ENCODE results near the gene ADAMTSL5. TPM values are rescaled to one million over a fixed set of nuclear protein-coding genes. Genes with fewer than 3 reads are reported as not detected.

The ADAMTSL5 gene
- polyA plus RNA-seq, 3 donors = 0.09 TPM; not detected in 2

- no peak overlapping the region for H2AFZ ChIP-seq (ENCODE audit: insufficient read depth, low read depth, low read length, poor library complexity, severe bottlenecking)
- no peak overlapping the region for H3K4me2 ChIP-seq (replicated peaks; ENCODE audit: extremely low read depth, low read length, poor library complexity, severe bottlenecking)
- no peak overlapping the region for H3K9ac ChIP-seq (ENCODE audit: insufficient read depth, low read length, poor library complexity, severe bottlenecking)
- intact Hi-C loops (cut with micrococcal nuclease) = no loop called here
- 94% methylated on average over 36 of the region's 36 CpGs for WGBS (ENCODE audit: insufficient coverage)
- no peaks in the 10 kb centered on the region for H3K27me3 ChIP-seq (ENCODE audit: control insufficient read depth in 2 of 2, insufficient read depth in 2 of 2, low read length in 2 of 2)
- no peak for TF ChIP-seq CTCF (IDR thresholded peaks at IDR 0.05)
- H3K4me3 ChIP-seq (replicated peaks in 1 of 3; ENCODE audit: low read depth in 2 of 3, low read length in 3 of 3) = no peak overlapping the region
- H3K4me3 Mint-ChIP-seq = no peak overlapping the region
- peaks cover 25% of the 10 kb centered on the region for H3K4me1 Mint-ChIP-seq
- peaks cover 17% of the 10 kb centered on the region for H3K79me2 ChIP-seq (ENCODE audit: insufficient read depth, low read length)
- peaks cover 0 to 5% of the 10 kb centered on the region in 2 donors for H3K36me3 ChIP-seq (replicated peaks in 1 of 2; ENCODE audit: control insufficient read depth in 1 of 2, insufficient read depth in 2 of 2, low read length in 2 of 2)
- H3K36me3 Mint-ChIP-seq = peaks cover 4 to 6% of the 10 kb centered on the region in 2 donors
- H3K27ac Mint-ChIP-seq = no peak overlapping the region
- peaks cover 20 to 28% of the 10 kb centered on the region in 2 donors for H3K4me1 ChIP-seq (ENCODE audit: control insufficient read depth in 1 of 2, insufficient read depth in 2 of 2, low read length in 2 of 2)
- peaks cover 0 to 1% (median 0%) of the 10 kb centered on the region in 3 donors for H3K27me3 Mint-ChIP-seq (ENCODE audit: low read depth in 3 of 3)
- no peaks in the 10 kb centered on the region for H4K20me1 ChIP-seq (ENCODE audit: insufficient read depth, low read length)
- no peak overlapping the region for H3K27ac ChIP-seq (ENCODE audit: low read depth in 1 of 2, low read length in 2 of 2)
- DNase-seq = no peak
- peaks cover 0 to 3% (median 0%) of the 10 kb centered on the region in 7 donors for H3K9me3 Mint-ChIP-seq
- no peaks in the 10 kb centered on the region for H3K9me3 ChIP-seq (replicated peaks in 1 of 2; ENCODE audit: control insufficient read depth in 1 of 2, insufficient read depth in 1 of 2, low read length in 2 of 2)
Measured at GRCh38 chr19:1481893-1482360, 30.9 kb downstream of the ADAMTSL5 start.

GRCh38 chr19:1481224-1481892 is 31.5 kb downstream of the ADAMTSL5 start:
- no peak for TF ChIP-seq CTCF (IDR thresholded peaks at IDR 0.05)
- H3K79me2 ChIP-seq (ENCODE audit: insufficient read depth, low read length) = peaks cover 20% of the 10 kb centered on the region
- peaks cover 2 to 9% of the 10 kb centered on the region in 2 donors for H3K36me3 ChIP-seq (replicated peaks in 1 of 2; ENCODE audit: control insufficient read depth in 1 of 2, insufficient read depth in 2 of 2, low read length in 2 of 2)
- H3K9me3 ChIP-seq (replicated peaks in 1 of 2; ENCODE audit: control insufficient read depth in 1 of 2, insufficient read depth in 1 of 2, low read length in 2 of 2) = no peaks in the 10 kb centered on the region
- H2AFZ ChIP-seq (ENCODE audit: insufficient read depth, low read depth, low read length, poor library complexity, severe bottlenecking) = no peak overlapping the region
- Mint-ChIP-seq H3K4me1 (peaks cover 26% of the 10 kb centered on the region), H3K9me3 (peaks cover 0 to 3% (median 0%) of the 10 kb centered on the region in 7 donors), H3K27me3 (ENCODE audit: low read depth in 3 of 3) (peaks cover 0 to 1% (median 0%) of the 10 kb centered on the region in 3 donors), H3K4me3 (no peak overlapping the region), H3K27ac (no peak overlapping the region), H3K36me3 (peaks cover 7 to 12% of the 10 kb centered on the region in 2 donors)
- no peak overlapping the region for H3K4me3 ChIP-seq (replicated peaks in 1 of 3; ENCODE audit: low read depth in 2 of 3, low read length in 3 of 3)
- H3K27ac ChIP-seq (ENCODE audit: low read depth in 1 of 2, low read length in 2 of 2) = no peak overlapping the region
- no peak overlapping the region for H3K4me2 ChIP-seq (replicated peaks; ENCODE audit: extremely low read depth, low read length, poor library complexity, severe bottlenecking)
- intact Hi-C loops (cut with micrococcal nuclease) = no loop called here
- no peaks in the 10 kb centered on the region for H3K27me3 ChIP-seq (ENCODE audit: control insufficient read depth in 2 of 2, insufficient read depth in 2 of 2, low read length in 2 of 2)
- H4K20me1 ChIP-seq (ENCODE audit: insufficient read depth, low read length) = peaks cover 4% of the 10 kb centered on the region
- 95% methylated on average over 17 of the region's 26 CpGs for WGBS (ENCODE audit: insufficient coverage)
- H3K4me1 ChIP-seq (ENCODE audit: control insufficient read depth in 1 of 2, insufficient read depth in 2 of 2, low read length in 2 of 2) = peaks cover 20 to 28% of the 10 kb centered on the region in 2 donors
- DNase-seq = no peak
- H3K9ac ChIP-seq (ENCODE audit: insufficient read depth, low read length, poor library complexity, severe bottlenecking) = no peak overlapping the region

Data from CD14-positive monocyte (primary cell).